ENCODE measurements around the gene GRK5.

Gene GRK5

DNA sequence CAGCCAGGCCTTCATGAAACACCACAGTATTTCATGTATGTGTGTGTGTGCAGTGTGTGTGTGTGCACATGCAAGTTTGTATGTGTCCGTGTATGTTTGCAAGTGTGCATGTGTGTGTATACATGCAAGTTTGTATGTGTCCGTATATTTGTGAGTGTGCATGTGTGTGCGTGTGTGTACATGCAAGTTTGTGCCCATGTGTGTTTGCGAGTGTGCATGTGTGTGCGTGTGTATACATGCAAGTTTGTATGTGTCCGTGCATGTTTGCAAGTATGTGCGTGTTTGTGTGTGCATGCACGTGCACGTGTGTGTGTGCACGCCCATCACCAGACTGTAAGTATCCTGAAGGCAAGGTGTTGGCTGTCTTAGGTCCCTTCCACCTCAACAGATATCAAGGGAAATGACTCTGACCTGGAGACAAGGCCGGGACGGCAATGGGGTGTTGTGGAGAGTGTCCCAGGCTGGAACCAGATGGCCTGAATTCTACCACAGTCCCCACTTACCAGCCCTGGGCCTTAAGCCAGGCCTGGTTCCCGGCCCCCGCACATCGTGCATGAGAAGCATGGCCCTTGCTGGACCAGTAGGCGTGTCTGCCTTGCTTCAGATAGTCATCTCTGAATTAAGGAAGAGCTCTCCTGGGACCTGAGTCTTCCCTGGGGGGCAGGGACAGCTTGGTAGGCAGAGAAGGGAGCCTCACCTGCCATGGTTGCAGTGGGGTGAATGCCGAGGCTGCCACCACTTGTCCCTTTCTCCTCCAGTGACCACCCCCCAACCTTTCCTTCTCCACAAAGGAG, 140.0 kb downstream of the GRK5 start:
- no peak for DNase-seq

- DNase-seq: no peak
These were observed 140.7 kb downstream of the GRK5 start for GRCh38 chr10:119348106-119348505.

GRCh38 chr10:119348516-119349240, 141.3 kb downstream of the GRK5 start:
- no peak for DNase-seq

DNA sequence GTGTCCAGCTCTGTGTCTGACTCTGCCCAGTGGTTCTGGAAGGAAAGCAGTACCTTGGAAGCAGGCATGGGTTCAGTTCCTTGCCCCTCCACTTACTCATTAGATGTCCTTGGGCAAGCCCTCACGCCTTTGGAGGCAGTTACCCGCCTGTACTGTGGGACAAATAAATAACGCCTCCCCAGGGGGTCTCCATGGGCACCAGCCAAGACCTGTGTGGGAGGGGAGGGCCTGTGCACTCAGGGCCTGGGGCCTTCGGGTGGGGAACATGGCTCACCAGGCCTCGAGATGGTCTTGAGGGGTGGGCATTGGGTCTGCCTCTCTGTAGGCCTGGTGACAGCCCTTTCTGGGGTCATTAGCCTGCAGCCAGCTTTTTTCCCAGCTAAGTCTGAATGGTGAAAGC, 142.0 kb downstream of the GRK5 start:
- no peak for DNase-seq

DNA sequence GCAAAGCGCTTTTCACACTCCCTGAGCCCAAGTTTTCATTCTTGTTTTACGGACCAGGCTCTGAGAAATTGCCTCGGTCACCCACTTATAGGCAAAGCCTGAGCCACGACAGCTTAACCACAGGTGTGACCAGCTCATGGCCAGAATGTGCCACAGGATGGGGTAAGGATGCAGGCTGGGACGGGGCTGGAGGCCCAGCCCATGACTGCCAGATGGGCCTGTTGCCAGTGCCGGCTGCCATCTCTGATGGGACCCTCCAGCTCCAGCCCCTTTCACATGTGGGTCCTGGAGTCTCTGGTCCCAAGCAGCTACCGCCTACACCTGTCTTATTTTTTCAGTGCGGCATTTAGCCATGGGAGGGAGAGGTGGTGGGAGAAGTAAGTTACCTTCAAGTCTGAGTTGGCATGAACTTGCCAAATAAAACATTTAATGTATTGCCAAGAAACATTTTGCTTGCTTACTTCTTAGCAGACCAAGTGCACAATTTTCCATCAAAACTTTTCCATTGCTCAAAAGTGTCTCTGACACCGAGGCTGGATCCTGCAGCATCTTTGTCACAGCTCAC, 142.6 kb downstream of the GRK5 start:
- no peak for DNase-seq

- no peak for DNase-seq
These were observed 143.2 kb downstream of the GRK5 start for GRCh38 chr10:119350502-119351097.

DNA sequence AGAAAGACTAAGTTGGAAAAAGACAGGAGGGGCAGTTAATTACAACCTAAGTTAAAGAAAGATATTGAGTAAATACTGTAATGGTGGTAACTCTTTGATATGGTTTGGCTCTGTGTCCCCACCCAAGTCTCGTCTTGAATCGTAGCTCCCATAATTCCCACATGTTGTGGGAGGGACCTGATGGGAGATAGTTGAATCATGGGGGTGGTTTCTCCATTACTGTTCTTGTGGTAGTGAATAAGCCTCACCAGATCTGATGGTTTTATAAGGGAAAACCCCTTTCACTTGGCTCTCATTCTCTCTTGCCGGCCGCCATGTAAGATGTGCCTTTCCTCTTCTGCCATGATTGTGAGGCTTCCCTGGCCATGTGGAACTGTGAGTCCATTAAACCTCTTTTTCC, 143.8 kb downstream of the GRK5 start:
- DNase-seq: no peak

DNA sequence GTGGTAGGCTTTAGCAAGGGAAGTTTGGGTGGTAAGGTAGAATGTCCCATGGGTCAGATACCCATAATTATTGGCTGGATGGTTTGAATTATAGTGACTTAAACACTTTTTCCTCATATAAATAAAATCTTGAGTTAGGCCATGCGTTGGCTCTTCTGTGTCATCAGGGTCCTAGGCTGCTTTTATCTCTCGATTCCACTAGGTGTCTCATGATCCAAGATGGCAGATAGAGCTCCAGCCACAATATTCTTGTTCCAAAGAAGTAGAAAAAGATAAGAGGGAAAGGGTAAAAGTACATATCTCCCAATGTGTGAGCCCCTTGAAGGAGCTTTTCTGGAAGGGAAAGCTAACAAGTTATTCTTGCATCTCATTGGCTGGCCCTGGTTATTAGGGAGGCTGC, 144.7 kb downstream of the GRK5 start:
- no peak for DNase-seq

DNA sequence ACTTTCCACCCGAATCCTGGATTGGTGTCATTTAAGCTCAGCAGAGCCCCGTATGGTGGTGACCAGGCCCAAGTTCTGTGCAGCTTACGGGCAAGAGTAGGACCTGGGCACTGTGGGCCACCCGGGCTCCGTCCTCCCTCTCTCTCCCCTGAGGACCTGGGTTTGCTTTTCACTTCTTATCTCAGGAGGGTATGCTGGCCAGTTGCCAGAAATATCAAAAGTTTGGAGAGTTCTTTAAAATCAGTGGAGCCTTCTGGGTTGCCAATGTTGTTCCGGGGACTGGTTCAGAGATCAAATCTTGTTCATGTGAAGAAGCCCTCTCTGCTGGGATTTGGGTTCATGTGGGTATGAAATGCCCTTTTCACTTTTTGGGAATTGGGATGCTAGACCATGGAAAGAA, 145.4 kb downstream of the GRK5 start:
- no peak for DNase-seq

GRCh38 chr10:119353421-119353820, 146.1 kb downstream of the GRK5 start:
- DNase-seq: no peak

- no peak for DNase-seq
These were observed 148.6 kb downstream of the GRK5 start for GRCh38 chr10:119355930-119356329.

GRCh38 chr10:119357412-119358151, 150.2 kb downstream of the GRK5 start:
- no peak for DNase-seq

- DNase-seq: no peak
These were observed 150.8 kb downstream of the GRK5 start for GRCh38 chr10:119358152-119358512.

GRCh38 chr10:119358567-119358966, 151.2 kb downstream of the GRK5 start:
- DNase-seq: no peak

GRCh38 chr10:119359025-119359424, 151.7 kb downstream of the GRK5 start:
- DNase-seq: no peak

DNA sequence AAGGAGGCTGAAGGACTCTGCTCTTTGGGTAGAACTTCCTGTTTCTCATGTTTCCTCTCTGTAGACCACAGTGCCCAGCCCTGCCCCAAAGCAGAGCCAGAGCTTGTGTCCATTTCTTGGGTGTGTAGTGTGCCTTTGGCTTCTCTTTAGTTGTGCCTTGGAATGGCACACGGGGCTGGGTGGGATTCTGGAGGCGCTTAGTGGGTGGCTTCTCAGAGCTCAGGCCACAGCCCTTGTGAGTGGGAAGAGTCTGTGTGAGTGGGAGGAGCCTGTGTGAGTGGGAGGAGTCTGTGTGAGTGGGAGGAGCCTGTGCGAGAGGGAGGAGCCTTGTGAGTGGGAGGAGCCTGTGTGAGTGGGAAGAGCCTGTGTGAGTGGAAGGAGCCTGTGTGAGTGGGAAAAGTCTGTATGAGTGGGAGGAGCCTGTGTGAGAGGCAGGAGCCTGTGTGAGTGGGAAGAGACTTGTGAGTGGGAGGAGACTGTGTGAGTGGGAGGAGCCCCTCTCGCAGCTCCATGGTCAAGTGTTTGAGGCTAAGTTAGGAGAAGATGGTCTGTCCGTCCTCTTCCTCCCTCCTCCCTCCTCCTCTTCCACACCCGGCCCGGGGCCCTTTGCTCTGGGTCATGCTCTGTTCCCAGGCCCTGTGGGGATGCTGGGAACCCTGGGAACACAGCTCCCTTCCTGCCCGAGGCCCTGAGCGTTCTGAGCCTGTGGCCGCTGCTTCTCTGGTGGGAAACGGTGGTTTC, 153.0 kb downstream of the GRK5 start:
- no peak for DNase-seq

- no peak for DNase-seq
These were observed 153.7 kb downstream of the GRK5 start for GRCh38 chr10:119361037-119361436.

DNA sequence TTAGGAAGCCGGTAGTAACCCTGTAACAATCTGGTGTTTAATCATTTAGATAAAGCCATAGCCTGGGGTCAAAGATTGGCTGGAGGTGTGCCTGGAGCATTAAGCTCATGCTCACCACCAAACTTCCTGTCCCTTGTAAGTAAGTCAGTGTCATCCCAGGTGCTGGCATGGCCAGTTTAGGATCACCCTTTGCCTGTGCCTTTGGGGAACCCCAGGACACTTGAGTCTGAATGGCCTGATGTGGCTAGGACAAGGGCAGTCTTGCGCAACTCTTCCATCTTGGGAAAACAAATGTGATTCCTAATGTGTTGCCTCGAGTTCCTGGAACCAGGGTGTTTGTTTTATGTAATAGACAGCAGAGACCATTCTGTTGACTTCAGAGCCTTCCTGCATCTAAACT, 154.8 kb downstream of the GRK5 start:
- no peak for DNase-seq

DNA sequence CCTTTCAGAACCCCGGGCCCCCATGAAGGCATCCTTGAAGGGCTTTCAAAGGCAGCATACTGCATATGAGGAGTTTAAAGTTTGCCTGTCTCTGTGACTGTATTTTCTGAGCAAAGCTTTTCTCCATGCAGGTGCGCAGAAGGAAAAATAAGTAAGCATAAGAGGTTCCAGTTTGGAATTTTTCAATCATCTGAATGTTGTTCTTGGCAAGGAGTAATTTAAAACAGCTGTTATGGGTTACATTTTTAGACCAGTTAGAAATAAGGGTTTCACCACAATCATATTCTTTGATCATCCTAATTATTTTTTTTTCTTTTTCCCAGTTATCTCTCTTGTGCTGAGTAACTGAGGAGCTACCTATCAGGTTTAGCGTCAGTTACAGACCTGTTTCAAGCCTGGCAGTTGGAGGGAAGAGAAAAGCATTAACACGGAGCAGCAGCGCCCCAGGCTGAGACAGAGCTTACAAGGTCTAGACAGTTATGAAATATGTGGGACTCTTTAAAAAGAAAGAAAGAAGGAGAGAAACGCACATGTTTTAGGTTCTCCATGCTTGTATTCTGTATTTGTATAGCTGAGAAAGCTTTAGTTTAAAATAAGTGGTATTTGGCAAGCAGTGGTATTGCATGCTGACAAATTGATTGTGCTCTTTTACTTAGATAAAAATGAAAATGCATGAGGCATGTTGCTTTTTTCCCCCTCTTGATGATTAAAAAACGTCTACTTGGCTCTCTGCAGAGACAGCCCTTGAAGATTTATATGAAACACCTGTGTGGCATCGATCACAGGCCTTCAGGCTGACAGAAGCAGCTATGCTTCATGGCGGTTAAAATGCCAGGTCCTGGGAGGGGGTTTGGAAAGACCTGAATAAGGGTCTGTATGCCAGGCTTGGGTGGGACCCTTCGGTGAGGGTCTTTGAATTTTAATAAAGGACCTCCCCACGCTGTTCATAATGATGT, 157.6 kb downstream of the GRK5 start:
- no peak for DNase-seq

- DNase-seq: no peak
These were observed 158.6 kb downstream of the GRK5 start for GRCh38 chr10:119365773-119366599.

Measured in effector CD8-positive, alpha-beta T cell (primary cell).